Measurements from ENCODE around the gene CMYA5.

The CMYA5 gene

GRCh38 chr5:79837761-79838551 lies 148.3 kb downstream of the CMYA5 start:
- no peak overlapping the region for H3K4me3 ChIP-seq (ENCODE audit: control insufficient read depth, low read depth, low read length)
- no peak for TF ChIP-seq CTCF (conservative IDR thresholded peaks at IDR 0.05; ENCODE audit: control insufficient read depth, insufficient read depth, low read depth, low read length)
- peak; percentile 63 for DNase-seq (ENCODE audit: low read depth)

- DNase-seq (ENCODE audit: low read depth), result no peak
- no peak for TF ChIP-seq CTCF (conservative IDR thresholded peaks at IDR 0.05; ENCODE audit: control insufficient read depth, insufficient read depth, low read depth, low read length)
- H3K4me3 ChIP-seq (ENCODE audit: control insufficient read depth, low read depth, low read length), result no peak overlapping the region
These were observed 150.7 kb downstream of the CMYA5 start for GRCh38 chr5:79840084-79840990.

- no peak for DNase-seq (ENCODE audit: low read depth)
- H3K4me3 ChIP-seq (ENCODE audit: control insufficient read depth, low read depth, low read length), result no peak overlapping the region
- no peak for TF ChIP-seq CTCF (conservative IDR thresholded peaks at IDR 0.05; ENCODE audit: control insufficient read depth, insufficient read depth, low read depth, low read length)
These were observed 151.5 kb downstream of the CMYA5 start for GRCh38 chr5:79841172-79841571.

- TF ChIP-seq CTCF (conservative IDR thresholded peaks at IDR 0.05; ENCODE audit: control insufficient read depth, insufficient read depth, low read depth, low read length), result no peak
- H3K4me3 ChIP-seq (ENCODE audit: control insufficient read depth, low read depth, low read length), result no peak overlapping the region
- DNase-seq (ENCODE audit: low read depth), result no peak
These were observed 152.6 kb downstream of the CMYA5 start for GRCh38 chr5:79842006-79842881.

- no peak for DNase-seq (ENCODE audit: low read depth)
- no peak for TF ChIP-seq CTCF (conservative IDR thresholded peaks at IDR 0.05; ENCODE audit: control insufficient read depth, insufficient read depth, low read depth, low read length)
- no peak overlapping the region for H3K4me3 ChIP-seq (ENCODE audit: control insufficient read depth, low read depth, low read length)
These were observed 153.4 kb downstream of the CMYA5 start for GRCh38 chr5:79842991-79843390.
